Mesenchymal stem cell (in vitro differentiated cells and primary cell): ENCODE measurements around the gene SPON2. TPM values are rescaled to one million over a fixed set of nuclear protein-coding genes. Genes with fewer than 3 reads are reported as not detected.

Experiments
- small RNA-seq: library from polyadenylated mRNA; stranded (forward); fragments of <200 nt; extraction: miRNeasy Mini kit (QIAGEN cat#:217004); gene quantifications from one replicate; pipeline ENCODE3, GENCODE V24; 2013; ENCODE audit warnings: low read depth

Gene SPON2

Small RNAs within 50 kb of the gene (small RNA-seq; reads per million reads assigned to genes)
- not detected for gene RF00554
